Left ventricle myocardium inferior (tissue), 1 donor: Measurements from ENCODE around the gene HOXA6. TPM values are rescaled to one million over a fixed set of nuclear protein-coding genes. Genes with fewer than 3 reads are reported as not detected.

Source experiments
- DNase-seq: peaks from one replicate; pipeline ENCODE4 v3.0.0-alpha.2; 2020
- H3K27ac ChIP-seq: fragments of 200-600 bp; replicated peaks from 2 replicates; pipeline ENCODE4 v1.8.0; 2021
- H3K27me3 ChIP-seq: fragments of 200-600 bp; 2 replicates; pipeline ENCODE4 v1.8.0; 2021; ENCODE audit warnings: low read depth
- H3K36me3 ChIP-seq: fragments of 200-600 bp; 2 replicates; pipeline ENCODE4 v1.8.0; 2021
- H3K4me1 ChIP-seq: fragments of 200-600 bp; 2 replicates; pipeline ENCODE4 v1.8.0; 2021
- H3K4me3 ChIP-seq: fragments of 200-600 bp; 2 replicates; pipeline ENCODE4 v1.8.0; 2021; ENCODE audit warnings: mild to moderate bottlenecking, moderate library complexity
- H3K9me3 ChIP-seq: fragments of 200-600 bp; replicated peaks from 2 replicates; pipeline ENCODE4 v1.8.0; 2021
- intact Hi-C: fragments of 100-400 bp; cut with micrococcal nuclease; formaldehyde crosslinking; loops from one replicate; pipeline ENCODE4 v1.11.0; 2022
- total RNA-seq: library from RNA; stranded (reverse); fragmentation: NEBNext Ultra II Directional; extraction: Animal tissue kit (Norgen Biotek cat#: 25700); gene quantifications from one replicate; pipeline ENCODE4 v1.2.1, GENCODE V29; 2021
- TF ChIP-seq, protein P1 (sequence below): fragments of 200-600 bp; IDR thresholded peaks from 2 replicates; pipeline ENCODE4 v1.8.0; 2021; ENCODE audit warnings: antibody characterized with exemption, mild to moderate bottlenecking, borderline replicate concordance
- donor health status: DM: no; HTN: yes; CAD: no; lungs with severe emphysema.

Gene HOXA6
- total RNA-seq, 1 donor from 2014 or later = not detected

DNA sequence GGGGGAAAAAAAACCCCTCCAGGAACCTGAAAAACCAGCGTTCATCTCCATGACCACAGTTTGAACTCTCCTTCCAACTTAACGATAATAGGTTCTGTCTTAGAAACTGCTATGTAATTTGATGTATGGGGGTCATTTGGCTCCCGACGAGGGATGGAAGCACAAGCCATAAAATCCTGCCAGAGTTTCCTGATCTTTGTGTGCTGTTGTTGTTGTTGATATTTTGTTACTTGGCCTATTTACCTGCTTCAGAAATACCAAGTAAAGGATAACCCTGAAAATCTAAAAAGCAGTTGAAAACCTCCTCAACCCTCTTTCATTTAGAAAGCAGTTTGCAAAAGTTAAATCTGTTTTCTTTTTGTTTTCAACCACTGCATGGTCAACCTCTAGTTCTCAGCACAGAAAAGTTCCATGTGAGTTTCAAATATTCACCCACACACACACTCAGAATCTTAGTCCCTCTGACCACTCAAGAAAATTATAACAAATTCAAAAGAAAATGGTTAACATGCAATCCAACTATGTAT is 35.8 kb downstream of the HOXA6 start:
- Histone ChIP-seq H3K36me3 (no peaks in the 10 kb centered on the region), H3K9me3 (no peaks in the 10 kb centered on the region), H3K27me3 (peaks cover 98% of the 10 kb centered on the region), H3K4me1 (peaks cover 32% of the 10 kb centered on the region), H3K4me3 (no peak overlapping the region), H3K27ac (no peak overlapping the region)
- no peak for DNase-seq
- intact Hi-C loops = no loop called here
- TF ChIP-seq, protein P1, sequence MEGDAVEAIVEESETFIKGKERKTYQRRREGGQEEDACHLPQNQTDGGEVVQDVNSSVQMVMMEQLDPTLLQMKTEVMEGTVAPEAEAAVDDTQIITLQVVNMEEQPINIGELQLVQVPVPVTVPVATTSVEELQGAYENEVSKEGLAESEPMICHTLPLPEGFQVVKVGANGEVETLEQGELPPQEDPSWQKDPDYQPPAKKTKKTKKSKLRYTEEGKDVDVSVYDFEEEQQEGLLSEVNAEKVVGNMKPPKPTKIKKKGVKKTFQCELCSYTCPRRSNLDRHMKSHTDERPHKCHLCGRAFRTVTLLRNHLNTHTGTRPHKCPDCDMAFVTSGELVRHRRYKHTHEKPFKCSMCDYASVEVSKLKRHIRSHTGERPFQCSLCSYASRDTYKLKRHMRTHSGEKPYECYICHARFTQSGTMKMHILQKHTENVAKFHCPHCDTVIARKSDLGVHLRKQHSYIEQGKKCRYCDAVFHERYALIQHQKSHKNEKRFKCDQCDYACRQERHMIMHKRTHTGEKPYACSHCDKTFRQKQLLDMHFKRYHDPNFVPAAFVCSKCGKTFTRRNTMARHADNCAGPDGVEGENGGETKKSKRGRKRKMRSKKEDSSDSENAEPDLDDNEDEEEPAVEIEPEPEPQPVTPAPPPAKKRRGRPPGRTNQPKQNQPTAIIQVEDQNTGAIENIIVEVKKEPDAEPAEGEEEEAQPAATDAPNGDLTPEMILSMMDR = no peak

DNA sequence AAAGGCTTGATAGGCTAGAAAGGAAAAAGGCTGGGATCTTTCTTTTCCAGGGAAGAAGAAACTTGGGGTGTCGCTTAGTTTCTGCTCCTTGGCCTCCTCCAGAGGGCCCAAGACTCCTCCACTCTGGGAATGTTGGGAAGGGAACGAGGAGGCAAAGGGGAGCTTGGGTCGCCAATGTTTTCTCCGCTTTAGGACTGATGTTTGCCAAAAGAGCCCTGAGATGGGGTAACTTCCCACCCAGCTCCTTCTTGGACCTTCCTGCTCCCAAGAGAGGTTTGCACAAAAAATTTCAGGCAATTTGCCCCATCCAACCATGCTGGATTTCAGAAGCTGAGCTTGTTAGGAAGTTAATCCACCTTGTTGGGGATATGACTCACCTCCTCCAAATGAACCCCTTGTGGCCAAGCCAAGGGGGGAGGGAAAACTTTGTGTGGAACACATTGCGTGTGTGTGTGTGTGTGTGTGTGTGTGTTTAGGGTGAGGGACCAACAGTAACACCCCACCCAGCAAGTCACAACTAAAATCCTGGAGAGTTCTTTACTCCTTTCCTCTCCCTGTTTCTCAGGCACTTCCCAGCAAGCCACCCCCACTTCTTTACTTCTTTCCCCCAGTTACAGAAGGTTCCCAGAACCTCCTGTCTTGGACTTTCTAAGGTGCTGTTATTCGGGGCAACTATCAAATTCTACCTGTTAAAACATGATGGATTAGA is 36.4 kb downstream of the HOXA6 start:
- peaks cover 98% of the 10 kb centered on the region for H3K27me3 ChIP-seq
- TF ChIP-seq, protein P1 = no peak
- DNase-seq = no peak
- H3K4me1 ChIP-seq = peaks cover 32% of the 10 kb centered on the region
- no peaks in the 10 kb centered on the region for H3K9me3 ChIP-seq
- no peaks in the 10 kb centered on the region for H3K36me3 ChIP-seq
- H3K4me3 ChIP-seq = no peak overlapping the region
- intact Hi-C loops = no loop called here
- H3K27ac ChIP-seq = peak overlapping the region; percentile 23

DNA sequence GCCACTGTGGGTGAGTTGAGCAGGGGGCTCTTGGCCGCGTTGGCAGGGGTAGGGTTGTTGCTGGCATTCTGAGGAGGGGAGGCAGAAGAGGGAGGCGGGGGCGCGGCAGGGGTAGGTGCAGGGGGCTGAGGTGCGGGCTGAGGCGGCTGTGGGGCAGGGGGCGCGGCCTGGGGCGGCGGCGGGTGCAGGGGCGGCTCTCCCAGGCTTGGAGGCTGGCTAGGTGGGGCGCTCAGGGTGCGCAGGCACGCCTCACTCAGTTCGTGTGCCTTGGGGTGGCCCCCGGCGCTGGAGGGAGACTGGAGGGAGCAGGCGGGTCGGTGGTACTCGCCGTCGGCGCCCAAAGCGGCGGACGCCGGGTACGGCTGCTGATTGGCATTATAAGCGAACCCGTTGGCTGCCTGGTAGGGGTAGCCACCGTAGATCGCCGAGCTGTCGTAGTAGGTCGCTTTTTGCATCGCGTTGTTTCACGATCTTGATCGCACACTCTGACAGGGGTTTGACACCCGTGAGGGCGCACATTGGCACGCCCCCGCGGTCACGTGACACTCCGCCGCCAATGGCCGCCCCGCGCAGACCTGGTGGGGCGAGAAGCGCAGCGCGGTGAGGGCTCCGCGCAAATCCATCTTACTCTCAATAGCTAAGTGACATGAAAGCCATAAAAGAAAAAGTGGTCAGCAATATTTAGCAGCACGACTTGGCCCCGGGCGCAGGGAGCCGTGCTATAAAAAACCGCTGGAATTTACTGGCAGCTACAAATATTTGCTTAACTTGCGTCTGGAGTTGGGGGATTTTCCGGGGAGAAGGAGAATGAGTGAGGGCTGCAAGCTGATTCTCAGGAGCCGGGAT is 37.2 kb downstream of the HOXA6 start:
- TF ChIP-seq, protein P1 = no peak
- no peaks in the 10 kb centered on the region for H3K36me3 ChIP-seq
- H3K27ac ChIP-seq = peak overlapping the region; percentile 23
- intact Hi-C loops = no loop called here
- H3K27me3 ChIP-seq = peaks cover 98% of the 10 kb centered on the region
- no peak for DNase-seq
- no peak overlapping the region for H3K4me3 ChIP-seq
- peaks cover 28% of the 10 kb centered on the region for H3K4me1 ChIP-seq
- H3K9me3 ChIP-seq = no peaks in the 10 kb centered on the region

DNA sequence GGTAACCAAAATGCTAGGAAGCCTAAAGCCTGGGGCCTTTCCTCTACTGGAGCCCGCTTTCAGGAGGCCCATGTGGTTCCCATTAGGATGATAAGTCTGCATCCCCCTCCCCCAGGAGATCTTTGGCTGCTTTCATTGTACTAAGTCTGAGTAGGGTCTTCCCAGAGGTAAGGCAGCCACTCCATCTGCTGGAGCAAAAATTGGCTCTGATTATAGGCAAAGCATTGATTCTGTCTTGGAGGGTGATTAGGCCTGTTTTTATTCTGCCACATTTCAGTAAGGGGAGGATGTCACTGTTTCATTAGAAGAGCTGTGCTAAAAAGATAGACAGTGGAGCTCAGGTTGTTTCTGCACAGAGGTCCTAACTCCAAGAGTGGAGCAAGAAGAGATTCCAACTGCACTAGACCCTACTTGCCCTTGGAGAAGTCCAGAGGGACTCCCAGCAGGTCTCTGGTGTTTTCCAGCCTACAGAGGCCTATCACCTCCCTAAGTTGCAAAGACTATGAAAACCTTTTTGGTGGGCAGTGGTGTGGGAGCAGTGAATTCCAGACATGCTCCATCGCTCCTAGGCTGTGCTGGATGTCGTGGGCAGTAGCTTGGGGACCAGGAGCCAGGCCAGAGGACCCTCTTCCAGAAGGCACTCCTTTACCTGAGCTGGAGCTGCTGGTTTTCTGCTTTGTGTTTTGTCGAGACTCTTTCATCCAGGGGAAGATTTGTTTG is 37.9 kb downstream of the HOXA6 start:
- Histone ChIP-seq H3K9me3 (no peaks in the 10 kb centered on the region), H3K27ac (no peak overlapping the region), H3K36me3 (no peaks in the 10 kb centered on the region), H3K27me3 (peaks cover 99% of the 10 kb centered on the region), H3K4me3 (no peak overlapping the region), H3K4me1 (peaks cover 22% of the 10 kb centered on the region)
- TF ChIP-seq, protein P1 = no peak
- intact Hi-C loops = no loop called here
- no peak for DNase-seq
